Transverse colon (tissue), 3 donors: Measurements from ENCODE around the gene CTXN3.

ENCODE experiments used
- CTCF ChIP-seq, 5 experiments: fragments of 200-600 bp in 3 of 5; fragments of 450-650 bp in 2 of 5; sonication (generic) in 3 of 5; IDR thresholded peaks; 1 replicate in 2 of 5; 2 replicates in 3 of 5; pipeline ENCODE4 v1.5.1; 2016 to 2017; ENCODE audit warnings: antibody characterized with exemption in 5 of 5, inconsistent platforms in 3 of 5, mild to moderate bottlenecking in 2 of 5, moderate library complexity in 1 of 5
- EP300 ChIP-seq: sonication (generic); formaldehyde crosslinking; IDR thresholded peaks from one replicate; pipeline ENCODE4 v1.6.1; 2017; ENCODE audit warnings: antibody characterized with exemption, low read depth
- POLR2A ChIP-seq: fragments of 450-650 bp; IDR thresholded peaks from one replicate; pipeline ENCODE4 v1.6.1; 2016; ENCODE audit warnings: antibody characterized with exemption, mild to moderate bottlenecking, moderate library complexity

GRCh38 chr5:127707209-127707608 is 58.3 kb downstream of the CTXN3 start:
- no peak for TF ChIP-seq POLR2A
- TF ChIP-seq CTCF (IDR thresholded peaks at IDR 0.05): no peak
- no peak for TF ChIP-seq EP300
